Neural cell (in vitro differentiated cells): ENCODE data around the gene EFHD1. TPM values are rescaled to one million over a fixed set of nuclear protein-coding genes. Genes with fewer than 3 reads are reported as not detected.

ENCODE experiments used
- H2AFZ ChIP-seq: fragments of 200-600, 300-800 bp; sonication (generic), shearing (Covaris generic); 2 replicates; pipeline ENCODE4 v1.6.0; 2014; ENCODE audit warnings: low read depth, mild to moderate bottlenecking, antibody characterized with exemption, low read length, moderate library complexity
- H3F3A ChIP-seq: fragments of 200-600 bp; shearing (Covaris generic); 2 replicates; pipeline ENCODE4 v1.6.1; 2016; ENCODE audit warnings: mild to moderate bottlenecking, moderate library complexity, mixed read lengths, antibody characterized with exemption, low read length; ENCODE audit not compliant: insufficient read depth, poor library complexity, severe bottlenecking
- H3K27ac ChIP-seq: fragments of 200-600, 300-800 bp; sonication (generic), shearing (Covaris generic); 2 replicates; pipeline ENCODE4 v1.5.1; 2014; ENCODE audit warnings: mild to moderate bottlenecking, low read length, moderate library complexity
- H3K27me3 ChIP-seq: fragments of 300-800, 200-600 bp; sonication (generic), shearing (Covaris generic); 2 replicates; pipeline ENCODE4 v1.6.0; 2014; ENCODE audit warnings: mild to moderate bottlenecking, low read depth, low read length, moderate library complexity; ENCODE audit not compliant: insufficient read depth
- H3K36me3 ChIP-seq: fragments of 300-800, 200-600 bp; sonication (generic), shearing (Covaris generic); 2 replicates; pipeline ENCODE4 v1.5.1; 2014; ENCODE audit warnings: mild to moderate bottlenecking, antibody characterized with exemption, low read length, moderate library complexity; ENCODE audit not compliant: insufficient read depth
- H3K4me2 ChIP-seq: fragments of 300-800, 200-600 bp; sonication (generic), shearing (Covaris generic); 2 replicates; pipeline ENCODE4 v1.6.0; 2014; ENCODE audit warnings: mild to moderate bottlenecking, low read length
- H3K4me3 ChIP-seq: fragments of 300-800, 200-600 bp; sonication (generic), shearing (Covaris generic); 2 replicates; pipeline ENCODE4 v1.5.1; 2014; ENCODE audit warnings: mild to moderate bottlenecking, low read length, moderate library complexity
- H3K79me2 ChIP-seq: fragments of 200-600 bp; shearing (Covaris generic); replicated peaks from 2 replicates; pipeline ENCODE4 v1.6.0; 2014; ENCODE audit warnings: mild to moderate bottlenecking, low read length, moderate library complexity; ENCODE audit not compliant: insufficient read depth
- H3K9ac ChIP-seq: fragments of 300-800, 200-600 bp; sonication (generic), shearing (Covaris generic); 2 replicates; pipeline ENCODE4 v1.6.1; 2016; ENCODE audit warnings: mild to moderate bottlenecking, low read length, mixed read lengths
- H3K9me2 ChIP-seq: fragments of 200-600 bp; shearing (Covaris generic); 2 replicates; pipeline ENCODE4 v1.6.1; 2016; ENCODE audit warnings: mild to moderate bottlenecking, low read length, mixed read lengths; ENCODE audit not compliant: insufficient read depth
- H3K9me3 ChIP-seq: fragments of 200-600, 300-800 bp; sonication (generic), shearing (Covaris generic); 2 replicates; pipeline ENCODE4 v1.6.1; 2016; ENCODE audit warnings: mild to moderate bottlenecking, mixed run types, low read length, moderate library complexity, mixed read lengths
- H4K20me1 ChIP-seq: fragments of 200-600 bp; shearing (Covaris generic); 2 replicates; pipeline ENCODE4 v1.6.1; 2016; ENCODE audit warnings: mild to moderate bottlenecking, mixed run types; ENCODE audit not compliant: insufficient read depth
- CTCF ChIP-seq: fragments of 450-650 bp; IDR thresholded peaks from 2 replicates; pipeline ENCODE4 v1.5.1; 2014; ENCODE audit warnings: antibody characterized with exemption, mild to moderate bottlenecking, moderate library complexity; ENCODE audit not compliant: poor library complexity, severe bottlenecking
- EP300 ChIP-seq: fragments of 450-650 bp; conservative IDR thresholded peaks from 2 replicates; pipeline ENCODE4 v1.6.1; 2014; ENCODE audit warnings: antibody characterized with exemption, mild to moderate bottlenecking, moderate library complexity; ENCODE audit not compliant: poor library complexity, severe bottlenecking
- EZH2 ChIP-seq: fragments of 200-600, 300-800 bp; shearing (Covaris generic), sonication (generic); IDR thresholded peaks from 2 replicates; pipeline ENCODE4 v1.6.1; 2014; ENCODE audit warnings: antibody characterized with exemption, low read length, borderline replicate concordance, mild to moderate bottlenecking; ENCODE audit not compliant: insufficient read depth, poor library complexity, severe bottlenecking
- MXI1 ChIP-seq: fragments of 450-650 bp; conservative IDR thresholded peaks from 2 replicates; pipeline ENCODE4 v1.6.1; 2014; ENCODE audit warnings: antibody characterized with exemption, mild to moderate bottlenecking; ENCODE audit not compliant: poor library complexity, severe bottlenecking
- POLR2AphosphoS5 ChIP-seq: IDR thresholded peaks from 2 replicates; pipeline ENCODE4 v1.6.1; 2012
- RAD21 ChIP-seq: fragments of 450-650 bp; conservative IDR thresholded peaks from 2 replicates; pipeline ENCODE4 v1.6.1; 2014; ENCODE audit warnings: antibody characterized with exemption, mild to moderate bottlenecking, moderate library complexity
- REST ChIP-seq: IDR thresholded peaks from 2 replicates; pipeline ENCODE4 v1.6.1; 2012; ENCODE audit warnings: borderline replicate concordance
- SMC3 ChIP-seq: fragments of 450-650 bp; conservative IDR thresholded peaks from 2 replicates; pipeline ENCODE4 v1.6.1; 2014; ENCODE audit warnings: antibody characterized with exemption, mild to moderate bottlenecking, moderate library complexity; ENCODE audit not compliant: poor library complexity
- TAF1 ChIP-seq: IDR thresholded peaks from 2 replicates; pipeline ENCODE4 v1.6.1; 2012; ENCODE audit warnings: low read depth
- polyA plus RNA-seq: library from polyadenylated mRNA; depleted of rRNA; stranded (reverse); fragments of >200 nt; gene quantifications from 2 replicates; pipeline ENCODE4 v1.2.3, GENCODE V29; 2014

Gene EFHD1
- polyA plus RNA-seq, 1 donor from 2014 or later: not detected

GRCh38 chr2:232637866-232638583 is 4.6 kb downstream of the EFHD1 start:
- Histone ChIP-seq H3K27ac (no peak overlapping the region), H3K79me2 (no peaks in the 10 kb centered on the region), H4K20me1 (no peaks in the 10 kb centered on the region), H3K9me2 (no peaks in the 10 kb centered on the region), H3K4me3 (no peak overlapping the region), H2AFZ (no peak overlapping the region), H3K4me2 (no peak overlapping the region), H3K27me3 (peaks cover 23% of the 10 kb centered on the region), H3K36me3 (no peaks in the 10 kb centered on the region), H3F3A (no peaks in the 10 kb centered on the region), H3K9me3 (no peaks in the 10 kb centered on the region), H3K9ac (no peak overlapping the region)
- TF ChIP-seq TAF1 (no peak), MXI1 (no peak), CTCF (no peak), EP300 (no peak), SMC3 (no peak), EZH2 (no peak), POLR2AphosphoS5 (no peak), RAD21 (no peak), REST (no peak)

GRCh38 chr2:232641153-232641848 is 7.9 kb downstream of the EFHD1 start:
- Histone ChIP-seq H3K79me2 (no peaks in the 10 kb centered on the region), H3K9ac (no peak overlapping the region), H2AFZ (no peak overlapping the region), H3F3A (no peaks in the 10 kb centered on the region), H3K36me3 (no peaks in the 10 kb centered on the region), H3K4me2 (no peak overlapping the region), H3K9me2 (no peaks in the 10 kb centered on the region), H3K4me3 (no peak overlapping the region), H4K20me1 (no peaks in the 10 kb centered on the region), H3K27me3 (no peaks in the 10 kb centered on the region), H3K9me3 (no peaks in the 10 kb centered on the region), H3K27ac (no peak overlapping the region)
- TF ChIP-seq REST: no peak
- TF ChIP-seq EP300: no peak
- TF ChIP-seq MXI1: no peak
- no peak for TF ChIP-seq SMC3
- TF ChIP-seq POLR2AphosphoS5: no peak
- TF ChIP-seq TAF1: no peak
- no peak for TF ChIP-seq RAD21
